Effector memory CD4-positive, alpha-beta T cell (primary cell): Measurements from ENCODE around the gene TMEM178B.
"Not testable (repeated sequence)": the region's sequence is repeated elsewhere in the genome, so short reads cannot be mapped to it uniquely, and the experiment has no call there.

Experiments used
- DNase-seq, 3 donors: peaks; one replicate each; pipeline ENCODE4 v3.0.0-alpha.2; 2020
- H3K27ac ChIP-seq: 2 replicates; pipeline ENCODE4 v1.7.0; 2013; ENCODE audit warnings: mild to moderate bottlenecking, low read length, moderate library complexity; ENCODE audit not compliant: insufficient read depth, poor library complexity, severe bottlenecking
- H3K27me3 ChIP-seq: replicated peaks from 2 replicates; pipeline ENCODE4 v1.7.0; 2013; ENCODE audit warnings: mild to moderate bottlenecking, low read length; ENCODE audit not compliant: insufficient read depth, control insufficient read depth, poor library complexity, severe bottlenecking
- H3K36me3 ChIP-seq: 2 replicates; pipeline ENCODE4 v1.7.0; 2013; ENCODE audit warnings: mild to moderate bottlenecking, low read length, moderate library complexity; ENCODE audit not compliant: control insufficient read depth, insufficient read depth
- H3K4me1 ChIP-seq: 2 replicates; pipeline ENCODE4 v1.7.0; 2013; ENCODE audit warnings: low read length, mild to moderate bottlenecking; ENCODE audit not compliant: control insufficient read depth, insufficient read depth, poor library complexity, severe bottlenecking
- H3K4me3 ChIP-seq: 2 replicates; pipeline ENCODE4 v1.7.0; 2013; ENCODE audit warnings: low read length, low read depth, mild to moderate bottlenecking; ENCODE audit not compliant: insufficient read depth, poor library complexity, severe bottlenecking
- H3K9me3 ChIP-seq: 2 replicates; pipeline ENCODE4 v1.7.0; 2013; ENCODE audit warnings: mild to moderate bottlenecking, low read length, moderate library complexity; ENCODE audit not compliant: control insufficient read depth

Gene TMEM178B

DNA sequence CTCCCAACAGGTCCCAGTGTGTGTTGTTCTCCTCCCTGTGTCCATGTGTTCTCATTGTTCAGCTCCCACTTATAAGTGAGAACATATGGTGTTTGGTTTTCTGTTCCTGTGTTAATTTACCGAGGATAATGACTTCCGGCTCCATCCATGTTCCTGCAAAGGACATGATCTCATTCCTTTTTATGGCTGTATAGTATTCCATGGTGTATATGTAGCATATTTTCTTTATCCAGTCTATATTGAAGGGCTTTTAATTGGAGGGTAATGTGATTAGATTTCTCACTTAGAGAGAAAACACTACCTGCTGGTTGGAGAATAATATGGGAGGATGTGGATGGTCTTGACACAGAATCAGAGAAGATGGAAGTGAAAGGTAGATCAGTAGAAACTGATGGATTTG lies 256.4 kb downstream of the TMEM178B start:
- DNase-seq: not testable (repeated sequence)

DNA sequence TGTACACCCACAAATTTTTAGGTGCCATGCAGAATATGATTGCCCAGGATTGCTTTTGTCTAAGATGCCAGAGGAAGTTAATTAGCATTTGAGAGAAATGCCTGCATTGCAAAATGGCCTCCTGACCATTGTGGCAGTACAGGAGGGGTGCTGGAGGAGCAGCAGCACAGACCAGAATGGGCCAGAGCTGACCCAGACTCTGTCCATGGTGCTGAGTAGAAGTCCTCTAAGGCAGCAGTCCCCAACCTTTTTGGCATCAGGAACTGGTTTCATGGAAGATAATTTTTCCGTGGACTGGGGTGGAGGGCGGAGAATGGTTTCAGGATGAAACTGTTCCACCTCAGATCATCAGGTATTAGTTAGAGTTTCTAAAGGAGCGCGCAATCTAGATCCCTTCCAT lies 259.6 kb downstream of the TMEM178B start:
- H3K27ac ChIP-seq: no peak overlapping the region
- H3K27me3 ChIP-seq: no peaks in the 10 kb centered on the region
- no peak overlapping the region for H3K4me3 ChIP-seq
- H3K9me3 ChIP-seq: no peaks in the 10 kb centered on the region
- no peaks in the 10 kb centered on the region for H3K36me3 ChIP-seq
- no peak for DNase-seq
- no peaks in the 10 kb centered on the region for H3K4me1 ChIP-seq

More for the DNA sequence above, 256.4 kb downstream of the TMEM178B start:
- H3K27me3 ChIP-seq, H3K4me1 ChIP-seq, H3K36me3 ChIP-seq, H3K9me3 ChIP-seq, H3K4me3 ChIP-seq, H3K27ac ChIP-seq: not testable (repeated sequence)

DNA sequence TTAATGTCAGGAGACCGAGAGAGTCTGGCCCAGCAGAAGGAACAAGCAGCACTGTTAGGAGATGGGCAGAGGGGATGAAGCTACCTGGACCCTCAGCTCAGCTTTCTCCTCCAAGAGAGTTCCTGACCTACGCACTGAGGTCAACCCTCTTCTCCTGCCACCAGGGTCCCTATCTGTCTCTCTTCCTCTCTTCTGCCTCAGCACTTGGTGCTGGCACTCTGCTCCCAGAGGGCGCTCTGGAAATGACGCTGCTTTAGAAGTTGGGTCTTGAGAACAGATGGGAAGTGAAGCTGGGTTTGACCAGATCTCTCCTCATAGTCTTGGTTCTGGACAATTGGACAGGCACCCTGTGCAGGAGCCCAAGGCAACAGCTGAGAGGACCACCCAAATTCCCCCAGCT lies 261.3 kb downstream of the TMEM178B start:
- Histone ChIP-seq H3K36me3 (no peaks in the 10 kb centered on the region), H3K9me3 (no peaks in the 10 kb centered on the region), H3K27ac (no peak overlapping the region), H3K4me3 (no peak overlapping the region), H3K4me1 (no peaks in the 10 kb centered on the region), H3K27me3 (no peaks in the 10 kb centered on the region)
- no peak for DNase-seq

DNA sequence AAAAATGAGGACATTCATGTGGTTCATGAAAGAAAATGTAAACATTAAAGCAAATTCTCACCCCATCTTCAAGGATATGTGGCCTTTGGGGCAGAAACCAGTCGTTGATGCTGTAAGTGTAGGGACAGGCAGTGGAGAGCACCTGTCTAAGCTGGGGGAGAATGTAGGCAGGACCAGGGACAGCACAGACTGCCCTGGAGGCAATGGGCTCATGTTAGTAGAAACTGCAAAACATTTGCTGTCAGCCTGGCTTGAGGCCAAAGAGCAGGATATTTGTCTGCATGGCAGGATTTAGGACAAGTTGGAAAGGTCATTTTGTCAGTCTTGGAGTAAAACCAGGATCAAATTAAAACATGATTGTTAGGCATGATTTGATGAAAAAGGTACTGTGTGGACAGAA lies 265.7 kb downstream of the TMEM178B start:
- Histone ChIP-seq H3K27me3 (no peaks in the 10 kb centered on the region), H3K4me3 (no peak overlapping the region), H3K4me1 (no peaks in the 10 kb centered on the region), H3K36me3 (no peaks in the 10 kb centered on the region), H3K9me3 (no peaks in the 10 kb centered on the region), H3K27ac (no peak overlapping the region)
- DNase-seq: no peak

DNA sequence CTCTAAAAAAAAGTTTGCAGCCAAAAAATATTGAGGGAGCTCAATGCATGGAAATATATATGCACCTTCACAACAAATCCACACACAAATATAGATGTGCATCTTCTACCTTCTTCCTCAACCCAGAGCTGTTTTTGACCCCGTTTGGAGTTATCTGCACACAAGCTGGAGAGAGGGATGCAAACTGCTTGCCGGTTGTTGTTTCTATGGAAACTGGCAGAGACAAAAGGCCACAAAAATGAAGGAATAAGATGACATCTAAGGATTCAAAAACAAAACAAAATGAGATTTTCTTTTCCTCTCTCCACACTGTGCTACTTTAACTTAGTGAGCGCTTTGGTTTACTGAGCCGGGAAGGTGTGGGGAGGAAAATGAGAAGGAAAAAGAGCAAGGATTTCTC lies 267.1 kb downstream of the TMEM178B start:
- H3K9me3 ChIP-seq: no peaks in the 10 kb centered on the region
- no peaks in the 10 kb centered on the region for H3K27me3 ChIP-seq
- no peaks in the 10 kb centered on the region for H3K36me3 ChIP-seq
- H3K27ac ChIP-seq: no peak overlapping the region
- H3K4me1 ChIP-seq: no peaks in the 10 kb centered on the region
- H3K4me3 ChIP-seq: no peak overlapping the region
- DNase-seq: no peak

DNA sequence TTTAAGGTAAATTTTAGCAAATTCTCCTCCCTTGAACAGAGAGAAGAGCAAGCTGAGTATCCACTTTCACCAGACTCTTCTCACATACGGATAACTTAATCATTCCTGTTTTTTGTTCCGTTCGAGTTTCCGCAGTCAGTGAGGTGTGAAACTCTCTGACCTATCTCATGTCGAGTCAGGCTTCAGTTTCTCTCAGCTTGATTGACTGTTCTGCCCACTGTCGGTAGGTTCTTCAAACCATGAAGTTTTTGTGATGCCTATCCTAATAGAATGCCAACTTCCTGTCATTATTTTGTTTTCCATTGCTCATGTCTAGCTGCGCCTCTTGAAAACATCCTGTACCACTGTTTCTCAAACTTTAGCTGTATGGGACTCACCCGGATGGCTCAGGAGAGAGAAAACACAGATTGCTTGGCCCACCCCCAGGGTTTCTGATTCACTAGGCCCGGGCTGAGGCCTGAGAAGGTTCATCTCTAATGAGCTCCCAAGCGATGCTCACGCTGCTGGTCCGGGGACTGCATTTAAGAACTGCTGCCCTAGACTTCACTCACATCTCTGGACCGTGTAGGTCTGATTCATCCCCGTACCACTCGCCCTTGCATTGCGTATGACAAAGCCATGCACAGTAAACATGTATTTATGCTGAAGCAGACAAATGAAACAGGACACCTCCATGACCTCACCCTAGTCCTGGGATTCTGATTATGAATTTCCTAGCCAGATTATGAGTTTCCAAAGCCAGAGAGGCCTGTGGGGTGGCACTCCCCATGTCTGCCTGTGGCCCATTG lies 269.0 kb downstream of the TMEM178B start:
- Histone ChIP-seq H3K36me3 (no peaks in the 10 kb centered on the region), H3K27me3 (no peaks in the 10 kb centered on the region), H3K4me1 (no peaks in the 10 kb centered on the region), H3K9me3 (no peaks in the 10 kb centered on the region), H3K27ac (no peak overlapping the region), H3K4me3 (no peak overlapping the region)
- DNase-seq: no peak

DNA sequence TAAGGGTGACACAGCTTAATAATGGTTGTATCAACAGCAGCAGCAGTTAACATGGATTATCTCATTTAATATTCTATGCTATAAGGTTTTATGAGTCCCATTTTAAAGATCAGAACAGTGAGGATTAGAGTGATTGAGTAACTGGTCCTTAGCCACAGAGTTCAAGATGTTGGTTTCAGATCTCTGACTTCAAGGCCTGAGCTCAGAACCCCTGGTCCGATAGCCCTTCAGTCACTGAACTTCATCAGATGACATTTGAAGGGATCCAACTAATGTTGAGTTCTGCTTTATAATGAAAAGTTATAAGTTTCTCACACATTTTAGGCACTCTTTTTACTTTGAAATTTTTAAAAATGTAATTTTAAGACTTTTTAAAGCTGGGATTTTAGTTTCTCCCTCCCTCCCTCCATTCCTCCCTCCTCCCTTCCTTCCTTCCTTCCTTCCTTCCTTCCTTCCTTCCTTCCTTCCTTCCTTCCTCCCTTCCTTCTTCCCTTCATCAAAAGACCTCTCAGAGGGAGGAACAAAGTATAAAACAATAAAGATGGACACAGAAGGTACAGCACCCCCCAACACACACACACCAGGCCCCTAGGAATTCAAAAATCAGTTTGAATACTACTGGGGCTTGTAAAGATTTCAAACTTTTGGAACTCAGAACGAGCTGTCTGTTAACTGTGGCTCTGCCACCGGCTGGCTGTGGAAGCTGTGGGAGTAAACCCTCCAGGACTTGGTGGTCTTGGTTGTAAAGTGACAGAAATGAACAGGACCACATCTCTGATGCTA lies 270.5 kb downstream of the TMEM178B start:
- Histone ChIP-seq H3K4me1 (no peaks in the 10 kb centered on the region), H3K27ac (no peak overlapping the region), H3K36me3 (no peaks in the 10 kb centered on the region), H3K27me3 (no peaks in the 10 kb centered on the region), H3K9me3 (no peaks in the 10 kb centered on the region), H3K4me3 (no peak overlapping the region)
- DNase-seq: no peak

DNA sequence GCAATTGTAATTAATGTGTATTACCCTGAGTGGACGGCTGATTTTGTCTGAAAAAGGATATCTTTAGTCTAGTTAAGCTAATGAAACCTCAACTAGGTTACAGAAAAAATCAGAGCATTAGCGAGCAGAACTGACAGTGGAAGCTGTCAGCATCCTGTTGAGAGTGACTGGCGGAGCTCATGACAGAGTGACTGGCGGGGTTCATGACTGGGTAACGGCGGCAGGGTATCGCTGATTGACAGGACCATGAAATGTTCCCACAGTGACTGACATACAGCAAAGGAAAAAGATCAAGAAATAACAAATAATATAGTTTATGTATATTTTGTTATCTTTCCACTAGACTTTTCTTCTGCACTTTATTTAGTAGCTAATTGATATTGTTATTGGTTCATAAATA lies 274.9 kb downstream of the TMEM178B start:
- no peak overlapping the region for H3K27ac ChIP-seq
- no peaks in the 10 kb centered on the region for H3K4me1 ChIP-seq
- H3K9me3 ChIP-seq: no peaks in the 10 kb centered on the region
- DNase-seq: no peak
- no peaks in the 10 kb centered on the region for H3K36me3 ChIP-seq
- H3K4me3 ChIP-seq: no peak overlapping the region
- no peaks in the 10 kb centered on the region for H3K27me3 ChIP-seq

DNA sequence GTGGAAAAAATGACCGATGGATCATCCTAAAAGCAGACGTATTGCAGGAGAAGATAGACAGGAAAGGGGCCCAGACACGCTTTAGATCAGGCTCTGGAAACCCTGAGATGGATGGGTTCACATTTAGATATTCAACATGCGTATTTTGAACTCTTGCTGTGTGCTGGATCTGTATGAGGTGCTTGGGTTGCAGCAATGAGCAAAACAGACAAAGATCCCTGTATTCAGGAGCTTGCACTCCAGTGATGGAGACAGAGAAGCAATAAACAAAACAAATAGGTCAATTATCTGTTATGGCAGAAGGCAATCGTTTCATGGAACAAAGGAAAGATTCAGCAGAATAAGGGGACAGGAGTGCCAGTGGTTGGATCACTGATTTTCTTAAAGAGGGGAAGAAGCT lies 275.5 kb downstream of the TMEM178B start:
- no peak for DNase-seq
- no peaks in the 10 kb centered on the region for H3K4me1 ChIP-seq
- no peak overlapping the region for H3K27ac ChIP-seq
- no peaks in the 10 kb centered on the region for H3K27me3 ChIP-seq
- H3K4me3 ChIP-seq: no peak overlapping the region
- no peaks in the 10 kb centered on the region for H3K36me3 ChIP-seq
- no peaks in the 10 kb centered on the region for H3K9me3 ChIP-seq

DNA sequence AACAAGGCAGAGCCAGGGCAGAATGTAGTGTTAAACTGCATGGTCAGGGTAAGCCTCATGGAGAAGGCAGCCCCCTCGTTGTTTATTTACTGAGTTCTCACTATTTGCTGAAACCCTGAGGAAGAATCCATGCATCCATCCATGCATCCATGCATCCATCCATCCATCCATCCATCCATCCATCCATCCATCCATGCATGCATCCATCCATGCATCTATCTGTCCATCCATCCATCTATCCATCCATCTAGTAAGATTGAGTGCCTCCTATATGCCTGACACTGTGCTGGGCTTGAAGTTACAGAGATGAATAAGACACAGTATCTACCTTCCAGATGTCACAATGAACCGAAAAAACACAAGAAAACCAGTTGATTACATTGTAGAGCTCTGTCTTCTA lies 275.9 kb downstream of the TMEM178B start:
- DNase-seq: no peak
- Histone ChIP-seq H3K27ac (no peak overlapping the region), H3K36me3 (no peaks in the 10 kb centered on the region), H3K27me3 (no peaks in the 10 kb centered on the region), H3K4me1 (no peaks in the 10 kb centered on the region), H3K4me3 (no peak overlapping the region), H3K9me3 (no peaks in the 10 kb centered on the region)
